Activated CD4-positive, alpha-beta T cell treated with anti-CD3 and anti-CD28 coated beads, Interleukin-2, amount 10 ng/mL, durations not matched to agents 24 days and 14 days (primary cell): ENCODE data around the gene PTPN13. TPM values are rescaled to one million over a fixed set of nuclear protein-coding genes. Genes with fewer than 3 reads are reported as not detected.

Source experiments
- DNase-seq: peaks from one replicate; pipeline ENCODE4 v3.0.0; 2022
- H3K27ac Mint-ChIP-seq: one replicate; pipeline ENCODE4 v1.8.0; 2022; ENCODE audit warnings: mild to moderate bottlenecking, mixed read lengths
- H3K27me3 Mint-ChIP-seq: one replicate; pipeline ENCODE4 v1.8.0; 2022; ENCODE audit warnings: mixed read lengths
- H3K36me3 Mint-ChIP-seq: one replicate; pipeline ENCODE4 v1.8.0; 2022; ENCODE audit warnings: low read depth, mild to moderate bottlenecking, mixed read lengths
- H3K4me1 Mint-ChIP-seq: one replicate; pipeline ENCODE4 v1.8.0; 2021; ENCODE audit warnings: mixed read lengths
- H3K4me3 Mint-ChIP-seq: one replicate; pipeline ENCODE4 v1.8.0; 2022; ENCODE audit warnings: mild to moderate bottlenecking, moderate library complexity, mixed read lengths
- H3K9me3 Mint-ChIP-seq: one replicate; pipeline ENCODE4 v1.8.0; 2021; ENCODE audit warnings: mixed read lengths
- intact Hi-C: fragments of 100-400 bp; cut with micrococcal nuclease; formaldehyde crosslinking; loops from one replicate; pipeline ENCODE4 v1.15.1; 2023
- total RNA-seq: library from RNA; stranded (reverse); gene quantifications from 2 replicates; pipeline ENCODE4 v1.2.3, GENCODE V29; 2022

The PTPN13 gene
- total RNA-seq, 1 donor from 2014 or later, result 0.26 TPM

DNA sequence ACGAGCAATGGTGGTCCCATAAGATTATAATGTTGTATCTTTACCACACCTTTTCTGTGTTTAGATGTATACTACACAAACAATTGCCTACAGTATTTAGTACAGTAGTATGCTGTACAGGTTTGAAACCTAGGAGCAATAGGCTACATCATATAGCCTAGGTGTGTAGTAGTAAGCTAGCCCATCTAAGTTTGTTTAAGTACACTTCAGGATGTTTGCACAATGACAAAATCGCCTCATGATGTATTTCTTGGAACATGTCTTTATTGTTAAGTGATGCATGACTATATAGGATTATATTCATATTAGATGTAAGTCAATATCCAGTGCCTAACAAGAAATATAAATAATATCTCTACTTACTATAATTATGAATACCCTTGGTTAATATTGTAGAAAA is 150.5 kb downstream of the PTPN13 start:
- Mint-ChIP-seq H3K4me3 (no peak overlapping the region), H3K36me3 (no peaks in the 10 kb centered on the region)
- DNase-seq, result no peak

DNA sequence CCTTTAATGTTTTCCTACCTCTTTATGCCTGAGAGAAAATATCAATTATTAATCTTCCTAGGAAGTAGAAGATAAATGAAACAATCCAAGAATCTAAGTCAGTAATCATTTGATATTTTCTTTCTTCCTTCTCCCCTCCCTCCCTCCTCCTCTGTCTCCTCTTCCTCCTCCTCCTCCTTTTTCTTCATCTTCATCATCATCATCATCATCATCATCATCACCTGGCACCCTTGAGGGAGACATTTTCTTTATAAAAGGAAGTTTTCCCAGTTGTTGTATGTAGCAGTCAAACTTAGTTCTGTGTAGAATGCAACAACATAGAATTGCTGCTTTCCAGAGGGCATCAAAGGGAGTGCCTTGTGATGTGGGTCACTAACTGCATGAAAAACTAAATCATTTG is 155.0 kb downstream of the PTPN13 start:
- Mint-ChIP-seq H3K36me3 (no peaks in the 10 kb centered on the region), H3K27me3 (no peaks in the 10 kb centered on the region), H3K4me1 (no peaks in the 10 kb centered on the region), H3K4me3 (no peak overlapping the region), H3K27ac (no peak overlapping the region), H3K9me3 (no peaks in the 10 kb centered on the region)
- intact Hi-C loops, result no loop called here
- no peak for DNase-seq

More for the DNA sequence above, 150.5 kb downstream of the PTPN13 start:
- Mint-ChIP-seq H3K9me3 (no peaks in the 10 kb centered on the region), H3K4me1 (no peaks in the 10 kb centered on the region), H3K27me3 (no peaks in the 10 kb centered on the region), H3K27ac (no peak overlapping the region)
- intact Hi-C loops, result no loop called here

DNA sequence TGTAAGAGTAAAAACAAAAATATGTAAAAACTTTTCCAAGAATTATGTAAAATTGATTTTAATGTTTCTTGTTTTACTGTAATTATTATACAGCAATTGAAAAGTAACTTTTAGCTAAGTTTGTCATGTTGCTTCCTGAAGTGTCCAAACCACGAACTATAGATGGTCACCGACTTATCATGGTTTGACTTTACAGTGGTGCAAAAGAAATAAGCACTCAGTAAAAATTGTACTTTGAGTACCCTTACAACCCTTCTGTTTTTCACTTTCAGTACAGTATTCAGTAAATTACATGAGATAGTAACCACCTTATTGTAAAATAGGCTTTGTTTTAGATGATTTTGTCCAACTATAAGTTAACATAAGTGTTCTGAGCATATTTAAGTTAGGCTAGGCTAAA is 161.3 kb downstream of the PTPN13 start:
- no peaks in the 10 kb centered on the region for H3K9me3 Mint-ChIP-seq
- H3K4me1 Mint-ChIP-seq, result no peaks in the 10 kb centered on the region
- H3K27me3 Mint-ChIP-seq, result no peaks in the 10 kb centered on the region
- DNase-seq, result no peak
- intact Hi-C loops, result no loop called here
- H3K27ac Mint-ChIP-seq, result no peak overlapping the region
- no peaks in the 10 kb centered on the region for H3K36me3 Mint-ChIP-seq
- no peak overlapping the region for H3K4me3 Mint-ChIP-seq

DNA sequence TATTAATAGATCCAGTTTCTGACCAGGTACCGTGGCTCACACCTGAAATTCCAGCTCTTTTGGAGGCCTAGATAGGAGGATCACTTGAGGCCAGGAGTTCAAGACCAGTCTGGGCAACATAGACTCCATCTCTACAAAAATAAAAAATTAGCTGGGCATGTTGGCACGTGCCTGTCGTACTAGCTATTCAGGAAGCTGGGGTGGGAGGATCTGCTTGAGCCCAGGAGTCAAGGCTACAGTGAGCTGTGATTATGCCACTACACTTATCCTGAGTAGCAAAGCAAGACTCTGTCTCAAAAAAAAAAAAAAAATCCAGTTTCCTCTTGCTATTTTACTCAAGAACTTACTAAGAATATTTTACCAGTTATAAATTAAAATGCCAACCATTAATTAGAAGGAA is 163.4 kb downstream of the PTPN13 start:
- Mint-ChIP-seq H3K27ac (no peak overlapping the region), H3K36me3 (no peaks in the 10 kb centered on the region), H3K27me3 (no peaks in the 10 kb centered on the region), H3K4me3 (no peak overlapping the region), H3K4me1 (no peaks in the 10 kb centered on the region), H3K9me3 (no peaks in the 10 kb centered on the region)
- DNase-seq, result no peak
- intact Hi-C loops, result no loop called here

DNA sequence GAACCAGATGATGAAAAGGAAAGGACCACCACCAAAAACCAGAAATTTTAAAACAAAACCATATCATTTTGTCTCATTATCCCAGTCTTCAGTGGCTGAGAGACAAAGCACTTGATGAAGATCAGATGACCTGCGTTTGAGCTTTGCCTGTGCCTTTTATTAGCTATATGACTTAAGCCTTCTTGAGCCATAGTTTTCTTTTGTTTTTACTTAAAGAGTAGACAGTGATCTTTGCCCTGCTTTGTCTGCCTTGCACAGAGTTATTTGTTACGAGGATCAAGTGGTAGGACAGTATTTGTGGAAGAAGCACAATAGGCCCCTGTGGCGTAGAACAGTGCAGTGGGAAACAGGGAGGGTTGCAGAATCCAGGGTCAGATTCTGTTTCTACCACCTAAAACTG is 165.2 kb downstream of the PTPN13 start:
- intact Hi-C loops, result no loop called here
- no peak overlapping the region for H3K4me3 Mint-ChIP-seq

DNA sequence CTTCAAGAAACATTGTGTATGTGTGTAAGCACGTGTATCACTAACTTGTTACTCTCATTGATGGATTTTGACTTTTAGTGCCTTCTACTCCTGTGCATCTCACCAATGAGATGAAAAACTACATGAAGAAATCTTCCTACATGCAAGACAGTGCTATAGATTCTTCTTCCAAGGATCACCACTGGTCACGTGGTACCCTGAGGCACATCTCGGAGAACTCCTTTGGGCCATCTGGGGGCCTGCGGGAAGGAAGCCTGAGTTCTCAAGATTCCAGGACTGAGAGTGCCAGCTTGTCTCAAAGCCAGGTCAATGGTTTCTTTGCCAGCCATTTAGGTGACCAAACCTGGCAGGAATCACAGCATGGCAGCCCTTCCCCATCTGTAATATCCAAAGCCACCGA is 168.5 kb downstream of the PTPN13 start:
- Mint-ChIP-seq H3K4me3 (no peak overlapping the region), H3K27me3 (peaks cover 1% of the 10 kb centered on the region), H3K27ac (no peak overlapping the region), H3K36me3 (no peaks in the 10 kb centered on the region), H3K9me3 (no peaks in the 10 kb centered on the region), H3K4me1 (no peaks in the 10 kb centered on the region)
- no peak for DNase-seq
- intact Hi-C loops, result no loop called here

More for the DNA sequence above, 165.2 kb downstream of the PTPN13 start:
- H3K27me3 Mint-ChIP-seq, result no peaks in the 10 kb centered on the region
- DNase-seq, result no peak
- no peak overlapping the region for H3K27ac Mint-ChIP-seq
- H3K9me3 Mint-ChIP-seq, result no peaks in the 10 kb centered on the region
- H3K36me3 Mint-ChIP-seq, result no peaks in the 10 kb centered on the region
- no peaks in the 10 kb centered on the region for H3K4me1 Mint-ChIP-seq

DNA sequence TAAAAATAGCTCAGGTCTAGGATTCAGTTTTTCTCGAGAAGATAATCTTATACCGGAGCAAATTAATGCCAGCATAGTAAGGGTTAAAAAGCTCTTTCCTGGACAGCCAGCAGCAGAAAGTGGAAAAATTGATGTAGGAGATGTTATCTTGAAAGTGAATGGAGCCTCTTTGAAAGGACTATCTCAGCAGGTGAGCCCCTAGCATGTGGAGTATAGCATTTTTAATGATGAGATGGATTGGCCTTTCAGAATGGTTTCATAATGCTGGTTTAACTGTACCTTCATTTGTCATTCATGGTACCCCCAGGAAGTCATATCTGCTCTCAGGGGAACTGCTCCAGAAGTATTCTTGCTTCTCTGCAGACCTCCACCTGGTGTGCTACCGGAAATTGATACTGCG is 175.7 kb downstream of the PTPN13 start:
- Mint-ChIP-seq H3K27me3 (peaks cover 1% of the 10 kb centered on the region), H3K4me3 (no peak overlapping the region), H3K27ac (no peak overlapping the region), H3K9me3 (no peaks in the 10 kb centered on the region), H3K36me3 (no peaks in the 10 kb centered on the region), H3K4me1 (no peaks in the 10 kb centered on the region)
- no peak for DNase-seq
- intact Hi-C loops, result no loop called here

DNA sequence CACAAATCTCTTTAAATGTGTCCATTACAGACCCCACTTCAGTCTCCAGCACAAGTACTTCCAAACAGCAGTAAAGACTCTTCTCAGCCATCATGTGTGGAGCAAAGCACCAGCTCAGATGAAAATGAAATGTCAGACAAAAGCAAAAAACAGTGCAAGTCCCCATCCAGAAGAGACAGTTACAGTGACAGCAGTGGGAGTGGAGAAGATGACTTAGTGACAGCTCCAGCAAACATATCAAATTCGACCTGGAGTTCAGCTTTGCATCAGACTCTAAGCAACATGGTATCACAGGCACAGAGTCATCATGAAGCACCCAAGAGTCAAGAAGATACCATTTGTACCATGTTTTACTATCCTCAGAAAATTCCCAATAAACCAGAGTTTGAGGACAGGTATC is 177.0 kb downstream of the PTPN13 start:
- Mint-ChIP-seq H3K27ac (no peak overlapping the region), H3K36me3 (no peaks in the 10 kb centered on the region), H3K4me3 (no peak overlapping the region), H3K9me3 (no peaks in the 10 kb centered on the region), H3K4me1 (no peaks in the 10 kb centered on the region), H3K27me3 (peaks cover 1% of the 10 kb centered on the region)
- intact Hi-C loops, result no loop called here
- no peak for DNase-seq

DNA sequence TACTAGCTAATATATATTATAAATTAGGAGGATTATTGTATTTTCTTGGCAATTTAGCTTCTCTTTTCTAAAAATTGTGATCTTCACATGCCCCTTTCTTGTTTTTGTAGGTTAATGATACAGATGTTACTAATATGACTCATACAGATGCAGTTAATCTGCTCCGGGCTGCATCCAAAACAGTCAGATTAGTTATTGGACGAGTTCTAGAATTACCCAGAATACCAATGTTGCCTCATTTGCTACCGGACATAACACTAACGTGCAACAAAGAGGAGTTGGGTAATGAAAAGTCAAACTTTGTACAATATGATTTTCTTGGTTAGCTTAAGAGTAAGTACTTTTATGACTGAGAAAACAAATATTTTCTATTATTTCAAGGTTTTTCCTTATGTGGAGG is 180.9 kb downstream of the PTPN13 start:
- Mint-ChIP-seq H3K4me1 (no peaks in the 10 kb centered on the region), H3K36me3 (no peaks in the 10 kb centered on the region), H3K27me3 (peaks cover 2% of the 10 kb centered on the region), H3K4me3 (no peak overlapping the region), H3K9me3 (no peaks in the 10 kb centered on the region), H3K27ac (no peak overlapping the region)
- no peak for DNase-seq
- intact Hi-C loops, result no loop called here

DNA sequence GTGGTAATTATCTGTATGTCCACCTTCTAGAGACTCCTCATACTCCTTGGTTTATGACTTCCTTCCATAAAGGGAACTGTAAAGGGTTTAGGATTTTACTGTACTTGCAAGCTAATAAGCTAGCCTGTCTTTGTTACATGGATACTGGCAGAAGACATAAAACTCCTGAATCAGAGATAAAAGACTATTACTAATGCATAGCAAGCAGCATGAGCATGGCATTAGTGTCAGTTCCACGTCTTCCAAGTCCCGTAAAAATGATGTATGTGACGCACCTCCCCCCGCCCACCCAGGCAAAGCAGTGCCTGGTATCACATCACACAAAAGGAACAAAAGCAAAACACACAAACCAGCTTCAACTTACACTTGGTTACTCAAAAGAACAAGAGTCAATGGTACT is 184.1 kb downstream of the PTPN13 start:
- H3K27ac Mint-ChIP-seq, result no peak overlapping the region
- DNase-seq, result no peak
- peaks cover 2% of the 10 kb centered on the region for H3K27me3 Mint-ChIP-seq
- H3K4me3 Mint-ChIP-seq, result no peak overlapping the region
- intact Hi-C loops, result no loop called here
- no peaks in the 10 kb centered on the region for H3K36me3 Mint-ChIP-seq
- no peaks in the 10 kb centered on the region for H3K9me3 Mint-ChIP-seq
- no peaks in the 10 kb centered on the region for H3K4me1 Mint-ChIP-seq

DNA sequence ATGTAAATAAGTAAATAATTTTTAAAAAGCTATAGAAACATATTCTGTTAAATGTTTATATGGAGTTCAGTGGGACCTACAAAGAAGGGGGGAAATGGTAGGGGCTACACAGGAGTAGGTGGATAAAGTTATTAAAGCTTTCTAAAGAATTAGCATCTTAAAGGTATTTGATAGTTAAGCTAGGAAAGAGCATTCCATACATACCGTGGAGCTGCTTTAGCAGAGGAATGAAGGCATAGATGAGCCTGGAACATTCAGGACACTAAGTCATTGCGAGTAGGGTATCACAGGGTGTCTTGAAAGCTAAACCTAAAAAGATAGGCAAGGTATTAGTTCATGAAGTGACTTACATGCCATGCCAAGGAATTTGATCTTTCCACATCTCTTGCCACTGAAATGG is 194.7 kb downstream of the PTPN13 start:
- intact Hi-C loops, result no loop called here
- Mint-ChIP-seq H3K4me1 (no peaks in the 10 kb centered on the region), H3K27ac (no peak overlapping the region), H3K9me3 (no peaks in the 10 kb centered on the region), H3K36me3 (no peaks in the 10 kb centered on the region), H3K27me3 (no peaks in the 10 kb centered on the region), H3K4me3 (no peak overlapping the region)
- DNase-seq, result no peak

DNA sequence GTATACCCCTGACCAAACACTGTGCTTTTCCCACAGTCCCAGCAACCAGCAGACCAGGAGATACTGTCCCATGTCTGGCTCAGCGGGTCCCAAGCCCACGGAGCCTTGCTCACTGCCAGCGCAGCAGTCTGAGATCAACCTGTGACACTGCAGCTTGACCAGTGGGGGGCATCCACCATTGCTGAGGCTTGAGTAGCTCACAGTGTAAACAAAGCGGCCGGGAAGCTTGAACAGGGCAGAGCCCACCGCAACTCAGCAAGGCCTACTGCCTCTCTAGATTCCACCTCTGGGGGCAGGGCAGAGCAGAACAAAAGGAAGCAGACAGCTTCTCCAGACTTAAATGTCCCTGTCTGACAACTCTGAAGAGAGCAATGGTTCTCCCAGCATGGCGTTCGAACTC is 197.0 kb downstream of the PTPN13 start:
- Mint-ChIP-seq H3K4me3 (no peak overlapping the region), H3K4me1 (no peaks in the 10 kb centered on the region), H3K9me3 (no peaks in the 10 kb centered on the region), H3K27ac (no peak overlapping the region), H3K36me3 (no peaks in the 10 kb centered on the region), H3K27me3 (no peaks in the 10 kb centered on the region)
- no peak for DNase-seq
- intact Hi-C loops, result no loop called here

DNA sequence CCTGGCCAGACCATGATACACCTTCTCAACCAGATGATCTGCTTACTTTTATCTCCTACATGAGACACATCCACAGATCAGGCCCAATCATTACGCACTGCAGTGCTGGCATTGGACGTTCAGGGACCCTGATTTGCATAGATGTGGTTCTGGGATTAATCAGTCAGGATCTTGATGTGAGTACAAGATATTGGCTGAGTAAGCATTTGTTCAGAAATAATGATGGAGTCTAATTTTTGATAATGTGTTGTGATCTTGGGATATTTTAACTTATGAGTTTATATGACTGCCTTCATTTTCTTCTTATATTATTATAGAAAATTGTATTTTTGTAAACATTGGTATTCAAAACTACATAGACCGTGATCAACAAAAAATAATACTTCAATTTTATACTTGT is 215.7 kb downstream of the PTPN13 start:
- H3K4me1 Mint-ChIP-seq, result no peaks in the 10 kb centered on the region
- no peaks in the 10 kb centered on the region for H3K36me3 Mint-ChIP-seq
- no peaks in the 10 kb centered on the region for H3K27me3 Mint-ChIP-seq
- no peaks in the 10 kb centered on the region for H3K9me3 Mint-ChIP-seq
- peak; percentile 4 for DNase-seq
- H3K4me3 Mint-ChIP-seq, result no peak overlapping the region
- intact Hi-C loops, result no loop called here
- H3K27ac Mint-ChIP-seq, result no peak overlapping the region

DNA sequence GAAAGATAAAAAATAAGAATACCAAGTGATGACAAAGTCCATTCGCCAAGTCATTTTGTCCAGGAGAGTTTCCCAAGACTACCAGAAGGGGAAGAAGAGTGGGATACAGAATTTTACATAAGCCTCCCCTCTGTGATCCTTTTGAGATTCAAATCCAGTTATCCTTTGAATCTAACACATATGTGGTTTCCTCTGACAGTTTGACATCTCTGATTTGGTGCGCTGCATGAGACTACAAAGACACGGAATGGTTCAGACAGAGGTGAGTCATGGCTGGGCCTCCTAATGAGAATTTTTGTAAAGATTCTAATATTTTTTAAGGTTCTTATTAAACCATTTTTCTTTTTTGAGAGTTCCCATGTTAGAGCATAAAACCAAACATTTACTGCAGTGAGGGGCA is 216.7 kb downstream of the PTPN13 start:
- Mint-ChIP-seq H3K27me3 (no peaks in the 10 kb centered on the region), H3K4me3 (no peak overlapping the region), H3K9me3 (no peaks in the 10 kb centered on the region), H3K36me3 (no peaks in the 10 kb centered on the region), H3K27ac (no peak overlapping the region), H3K4me1 (no peaks in the 10 kb centered on the region)
- DNase-seq, result peak; percentile 6
- intact Hi-C loops, result no loop called here

DNA sequence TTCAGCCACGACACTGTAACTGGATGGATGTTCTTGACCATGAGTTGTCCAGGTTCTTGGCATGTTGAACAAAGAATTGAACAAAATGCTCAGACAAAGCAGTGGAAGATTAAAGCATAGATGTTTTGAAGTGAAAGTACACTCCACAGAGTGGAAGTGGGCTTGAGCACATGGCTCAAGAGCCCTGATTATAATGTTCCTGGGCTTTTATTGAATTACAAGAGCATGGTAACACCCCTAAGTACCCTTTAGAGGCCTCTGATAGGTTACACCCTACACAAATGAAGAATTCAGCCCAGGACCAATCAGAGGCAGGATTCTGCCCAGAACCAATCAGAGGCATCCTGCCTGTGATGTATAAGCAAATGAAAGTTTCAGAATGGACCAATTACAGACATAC is 221.5 kb downstream of the PTPN13 start:
- intact Hi-C loops, result no loop called here

More for the DNA sequence above, 221.5 kb downstream of the PTPN13 start:
- no peaks in the 10 kb centered on the region for H3K9me3 Mint-ChIP-seq
- no peaks in the 10 kb centered on the region for H3K36me3 Mint-ChIP-seq
- no peaks in the 10 kb centered on the region for H3K4me1 Mint-ChIP-seq
- no peaks in the 10 kb centered on the region for H3K27me3 Mint-ChIP-seq
- no peak overlapping the region for H3K27ac Mint-ChIP-seq
- DNase-seq, result no peak
- no peak overlapping the region for H3K4me3 Mint-ChIP-seq
